NOMO-1 treated with dmso at 0.1 percent for 144 hours (cell line): ENCODE data around the gene FHIT.
"Not testable (repeated sequence)": the region's sequence is repeated elsewhere in the genome, so short reads cannot be mapped to it uniquely, and the experiment has no call there.

Experiments used
- DNase-seq: peaks from one replicate; lab custom pipeline; 2025; ENCODE audit not compliant: unreplicated experiment; lab: John Stamatoyannopoulos, UW

Gene FHIT

DNA sequence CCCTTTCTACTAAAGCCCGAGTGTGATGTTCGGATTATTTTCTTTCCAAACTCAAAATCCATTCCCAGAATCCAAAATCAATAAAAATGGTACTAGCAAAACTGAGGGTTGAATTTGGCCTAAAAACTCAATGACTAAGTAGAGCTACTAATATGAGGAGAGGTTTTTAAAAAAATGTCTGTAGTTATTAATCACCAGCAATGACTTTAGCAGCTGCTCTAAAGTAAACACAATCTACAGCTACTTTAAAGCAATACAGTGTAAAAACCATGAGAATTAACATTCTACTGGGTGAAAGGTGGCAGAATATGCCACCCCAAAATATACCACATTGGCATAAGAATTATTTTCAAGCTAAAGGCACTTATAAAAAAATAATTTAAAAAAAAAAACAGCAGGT lies 23.5 kb downstream of the FHIT start:
- DNase-seq, result no peak

DNA sequence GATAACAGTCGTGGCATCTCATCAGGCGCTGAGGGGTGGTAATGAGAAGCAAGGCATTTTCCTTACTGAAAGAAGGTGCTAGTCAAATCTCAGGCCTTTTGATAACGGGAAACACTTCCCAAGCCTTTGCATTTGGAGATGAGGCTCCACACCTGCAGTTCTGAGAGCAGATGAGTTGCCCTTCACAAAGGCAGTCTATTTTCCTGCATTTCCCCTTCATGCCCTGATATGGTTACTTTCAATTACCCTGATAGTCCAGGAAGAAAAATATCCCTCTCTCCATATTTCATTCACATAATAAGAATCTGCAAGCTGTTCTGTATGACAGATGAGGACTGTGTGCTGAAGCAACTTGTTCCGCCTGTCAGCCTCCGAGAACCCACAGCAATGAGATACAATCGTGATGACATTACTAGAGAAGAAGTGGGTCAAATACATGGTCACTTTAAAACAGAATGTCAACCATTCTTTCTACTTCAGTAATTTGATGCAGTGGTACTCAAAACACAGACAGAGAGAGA lies 25.0 kb downstream of the FHIT start:
- DNase-seq, result no peak

DNA sequence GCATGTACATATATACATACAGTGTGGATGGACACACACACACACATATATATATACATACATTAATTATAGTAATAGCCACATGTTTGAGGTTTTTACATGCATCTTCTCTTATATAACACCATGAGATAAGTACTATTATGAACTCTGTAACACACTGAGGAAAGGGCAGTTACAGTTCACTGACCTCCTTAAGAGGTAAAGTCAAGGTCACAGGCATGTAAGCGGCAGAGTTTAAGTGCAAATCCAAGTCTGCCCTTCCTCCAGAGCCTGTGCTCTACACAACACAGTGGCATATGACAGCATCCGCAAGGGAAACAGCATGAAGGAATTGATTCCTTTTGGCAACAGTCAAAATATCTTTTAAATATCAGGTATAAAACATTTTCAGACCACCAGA lies 26.4 kb downstream of the FHIT start:
- DNase-seq, result no peak

DNA sequence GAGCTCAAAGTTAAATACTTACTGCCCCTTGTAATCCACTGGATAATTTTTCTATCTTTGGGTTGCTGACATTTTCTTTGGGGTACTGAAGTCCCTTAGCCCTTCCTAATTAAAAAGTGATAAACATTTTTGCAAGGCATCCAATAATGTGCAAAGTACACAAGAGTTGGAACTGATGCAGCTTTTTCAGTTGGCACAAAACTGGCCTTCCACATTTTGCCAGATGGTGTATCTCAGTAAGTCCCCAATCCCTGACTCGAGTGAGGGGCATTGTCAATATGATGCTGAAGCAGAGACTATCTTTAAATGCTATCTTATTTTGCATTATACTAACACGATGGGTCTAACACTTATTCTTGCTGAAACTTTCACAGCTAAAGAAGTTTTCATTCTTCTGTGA lies 27.8 kb downstream of the FHIT start:
- no peak for DNase-seq

DNA sequence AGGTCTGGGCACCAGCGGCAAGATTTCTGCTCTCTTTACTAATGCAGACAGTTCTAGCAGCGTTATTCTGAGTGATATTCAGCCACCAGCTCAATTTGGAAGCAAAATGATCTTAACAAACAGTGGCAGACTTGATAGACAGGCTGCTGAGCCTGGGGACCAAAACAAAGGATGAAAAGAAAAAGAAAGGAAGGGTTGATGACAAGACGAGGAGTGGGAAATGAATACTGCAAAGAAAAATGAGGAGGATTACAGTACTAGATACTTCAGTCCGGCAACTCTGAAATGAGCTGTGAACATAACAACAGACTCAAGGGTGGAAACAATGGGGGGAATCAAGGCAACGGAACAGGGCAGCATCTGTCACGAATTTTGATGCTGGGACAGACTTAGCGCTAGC lies 28.8 kb downstream of the FHIT start:
- DNase-seq, result no peak

DNA sequence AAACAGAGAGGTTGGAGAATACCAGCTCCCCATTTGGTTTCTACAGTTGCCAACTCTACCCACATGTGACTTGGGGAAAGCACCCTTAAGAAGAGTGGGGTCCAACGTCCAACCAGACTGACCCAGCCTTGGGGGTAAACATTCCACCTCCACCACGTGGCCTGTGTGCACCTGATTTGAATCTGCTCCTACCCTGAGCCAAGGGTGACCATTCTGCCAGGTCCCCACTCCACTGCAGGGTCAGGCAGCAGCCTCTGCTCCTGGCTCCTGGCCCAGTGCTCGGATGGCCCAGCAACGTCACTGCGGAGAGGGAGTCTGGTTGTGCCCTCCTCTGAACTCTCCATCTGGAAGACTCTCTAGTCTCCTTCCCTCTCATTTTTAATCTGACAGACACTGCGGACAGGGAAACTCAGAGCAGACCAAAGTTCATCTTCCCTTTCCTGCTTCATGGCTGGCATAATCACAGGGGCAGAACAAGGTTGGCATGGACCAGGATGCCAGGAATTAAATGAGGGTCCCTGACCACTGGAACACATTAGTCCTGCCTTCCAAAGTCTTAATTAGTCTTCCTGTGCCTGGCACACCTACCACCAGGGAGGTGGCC lies 29.4 kb downstream of the FHIT start:
- DNase-seq, result no peak

DNA sequence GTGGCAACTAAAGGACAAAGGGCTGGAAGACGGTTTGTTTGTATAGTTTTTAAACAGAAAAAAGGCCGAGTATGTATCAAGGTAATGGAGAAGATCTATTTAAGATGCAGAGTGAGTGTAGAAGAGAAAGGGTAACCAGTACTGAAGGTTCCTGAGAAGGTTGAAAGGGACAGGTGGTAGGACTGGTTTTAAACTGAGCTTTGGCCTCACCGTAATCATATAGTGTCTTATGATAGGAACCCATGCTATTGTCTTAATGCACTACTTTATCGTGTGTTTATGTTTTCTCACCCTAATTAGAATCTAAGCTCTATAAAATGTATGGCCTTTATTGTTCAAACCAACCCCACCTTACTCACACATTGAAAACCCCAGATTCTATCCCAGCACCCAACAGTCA lies 32.7 kb downstream of the FHIT start:
- no peak for DNase-seq

DNA sequence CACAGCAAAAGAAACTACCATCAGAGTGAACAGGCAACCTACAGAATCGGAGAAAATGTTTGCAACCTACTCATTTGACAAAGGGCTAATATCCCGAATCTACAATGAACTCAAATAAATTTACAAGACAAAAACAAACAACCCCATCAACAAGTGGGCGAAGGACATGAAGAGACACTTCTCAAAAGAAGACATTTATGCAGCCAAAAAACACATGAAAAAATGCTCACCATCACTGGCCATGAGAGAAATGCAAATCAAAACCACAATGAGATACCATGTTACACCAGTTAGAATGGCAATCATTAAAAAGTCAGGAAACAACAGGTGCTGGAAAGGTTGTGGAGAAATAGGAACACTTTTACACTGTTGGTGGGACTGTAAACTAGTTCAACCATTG lies 35.1 kb downstream of the FHIT start:
- not testable (repeated sequence) for DNase-seq

DNA sequence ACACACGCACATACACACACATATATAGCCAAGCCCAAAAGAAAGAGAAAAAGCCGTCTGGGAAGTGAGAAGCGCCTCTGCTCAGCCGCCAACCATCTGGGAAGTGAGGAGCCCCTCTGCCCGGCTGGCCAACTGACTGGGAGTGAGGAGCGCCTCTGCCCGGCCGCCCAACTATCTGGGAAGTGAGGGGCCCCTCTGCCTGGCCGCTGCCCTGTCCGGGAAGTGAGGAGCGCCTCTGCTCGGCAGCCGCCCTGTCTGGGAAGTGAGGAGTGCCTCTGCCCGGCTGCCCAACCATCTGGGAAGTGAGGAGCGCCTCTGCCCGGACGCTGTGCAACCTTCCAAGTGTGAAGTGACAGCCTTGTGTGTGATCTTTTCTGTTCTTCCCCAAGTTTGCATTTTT lies 49.2 kb downstream of the FHIT start:
- DNase-seq, result no peak

DNA sequence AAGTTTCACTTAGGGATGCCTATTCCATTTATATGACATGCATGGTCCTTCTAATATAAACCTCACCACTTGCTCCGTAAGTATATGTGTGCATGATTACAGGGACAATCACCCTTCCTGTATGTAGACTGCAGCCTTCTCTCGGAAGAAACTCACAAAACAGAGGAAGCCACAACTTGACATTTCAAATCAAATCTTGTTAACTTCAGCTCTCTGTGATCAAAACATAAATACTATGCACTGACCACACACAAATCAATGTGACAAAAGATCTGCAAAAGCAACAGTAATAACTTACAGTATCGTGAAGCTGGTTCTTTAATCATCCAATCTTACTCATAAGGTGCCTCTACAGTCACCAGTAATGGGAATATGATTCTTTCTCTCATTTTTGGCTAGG lies 50.2 kb downstream of the FHIT start:
- no peak for DNase-seq

DNA sequence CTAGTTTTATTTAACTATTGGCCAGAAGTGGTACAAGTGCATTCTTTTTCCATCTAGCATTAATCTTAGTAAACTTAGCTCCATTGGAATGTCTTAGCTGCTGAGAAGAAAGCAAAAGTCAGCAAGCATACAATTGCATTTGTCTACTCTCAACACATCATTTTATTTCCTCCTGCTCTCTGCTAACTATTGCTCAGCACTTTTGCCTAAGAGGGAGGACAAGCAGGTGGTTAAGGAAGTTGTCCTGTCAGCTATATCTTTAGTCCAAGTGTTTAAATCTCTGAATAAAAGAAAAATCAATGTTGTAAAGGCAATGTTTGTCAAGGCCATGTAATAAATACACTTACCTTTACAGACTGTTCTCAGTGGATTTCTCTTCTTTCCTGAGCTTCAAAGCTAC lies 51.0 kb downstream of the FHIT start:
- no peak for DNase-seq

DNA sequence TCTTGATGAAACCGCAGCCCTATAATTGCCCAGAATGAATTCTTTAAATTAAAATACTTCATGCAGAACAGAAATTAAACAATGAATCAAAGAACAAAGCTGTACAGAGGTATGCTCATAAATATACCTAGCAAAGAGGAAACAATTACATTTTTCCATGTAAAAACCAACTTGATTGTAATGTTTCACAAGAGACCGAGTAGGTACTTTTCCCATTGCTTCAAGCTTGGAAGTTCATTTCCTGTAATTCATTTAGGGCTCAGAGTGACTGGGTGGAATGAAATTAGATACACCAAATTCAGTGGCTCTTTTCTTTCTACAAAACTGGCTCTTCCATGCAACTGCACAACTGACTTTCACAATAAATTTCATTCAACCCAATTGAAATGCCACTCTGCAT lies 51.4 kb downstream of the FHIT start:
- no peak for DNase-seq

DNA sequence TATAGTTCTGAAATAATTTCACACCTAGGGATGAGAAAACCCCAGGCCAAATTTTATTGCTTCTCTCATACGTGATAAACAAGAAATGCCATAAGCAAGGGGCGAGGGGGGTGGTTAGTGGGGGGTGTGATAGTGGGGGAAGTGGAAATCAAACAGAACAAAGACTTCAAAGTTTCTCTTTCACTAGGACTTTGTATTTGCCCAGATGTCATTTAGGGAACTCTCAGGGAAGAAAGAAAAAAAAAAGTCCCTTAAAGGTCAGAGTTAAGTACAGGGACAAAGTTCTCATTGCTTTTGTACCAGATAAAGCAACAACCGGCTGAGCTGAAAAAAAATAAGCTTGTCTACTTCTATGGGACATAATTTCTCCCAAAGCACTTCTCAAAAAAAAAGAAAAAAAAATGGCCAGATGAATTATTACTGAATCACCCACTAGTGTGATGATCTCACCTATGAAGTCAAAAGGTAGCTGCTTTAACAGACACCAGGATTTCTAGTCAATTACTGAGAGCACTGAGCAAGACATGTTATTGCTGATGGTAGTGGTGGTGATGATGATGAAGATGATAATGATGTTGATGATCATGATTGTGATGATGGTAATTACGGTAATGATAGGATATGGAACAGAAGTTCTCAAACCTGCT lies 56.2 kb downstream of the FHIT start:
- no peak for DNase-seq

DNA sequence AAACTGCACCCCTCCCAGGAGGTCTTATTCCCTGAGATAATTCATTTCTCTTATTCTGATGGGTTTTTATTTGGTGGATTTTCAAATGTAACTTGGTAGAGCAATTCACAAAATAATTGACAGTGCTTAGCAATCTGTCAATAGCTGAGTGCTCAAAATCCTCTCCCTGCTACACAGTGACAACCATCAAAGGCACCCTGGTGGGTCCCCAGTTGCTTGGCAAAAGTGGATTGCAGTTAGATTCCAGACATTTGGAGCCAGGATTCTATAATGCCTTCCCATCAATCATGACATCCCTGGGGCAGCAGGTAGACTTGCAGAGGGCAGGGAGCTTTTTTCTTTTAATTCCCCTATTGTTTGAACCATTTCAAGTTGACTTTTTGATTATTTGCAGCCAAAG lies 59.0 kb downstream of the FHIT start:
- no peak for DNase-seq

DNA sequence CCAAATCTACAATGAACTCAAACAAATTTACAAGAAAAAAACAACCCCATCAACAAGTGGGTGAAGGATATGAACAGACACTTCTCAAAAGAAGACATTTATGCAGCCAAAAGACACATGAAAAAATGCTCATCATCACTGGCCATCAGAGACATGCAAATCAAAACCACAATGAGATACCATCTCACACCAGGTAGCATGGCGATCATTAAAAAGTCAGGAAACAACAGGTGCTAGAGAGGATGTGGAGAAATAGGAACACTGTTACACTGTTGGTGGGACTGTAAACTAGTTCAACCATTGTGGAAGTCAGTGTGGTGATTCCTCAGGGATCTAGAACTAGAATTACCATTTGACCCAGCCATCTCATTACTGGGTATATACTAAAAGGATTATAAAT lies 61.0 kb downstream of the FHIT start:
- not testable (repeated sequence) for DNase-seq

DNA sequence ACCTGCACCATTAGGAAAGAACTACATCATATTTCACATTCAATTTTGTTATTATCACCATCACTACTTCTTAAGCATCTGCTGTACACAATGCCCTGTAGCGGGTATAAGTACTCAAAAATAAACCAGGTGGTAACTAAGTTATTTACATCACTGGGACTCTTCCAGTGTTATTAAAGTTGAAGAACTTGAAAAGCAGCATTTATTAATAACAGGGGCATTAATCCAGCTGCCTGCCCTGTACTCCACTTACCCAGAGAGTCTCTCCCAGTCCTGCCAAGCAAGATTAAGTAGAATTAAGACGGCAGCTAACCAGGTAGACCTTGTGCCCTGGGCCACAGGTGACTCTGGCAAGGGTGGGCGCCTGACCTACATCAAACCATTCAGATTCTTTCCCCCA lies 65.2 kb downstream of the FHIT start:
- DNase-seq, result no peak

DNA sequence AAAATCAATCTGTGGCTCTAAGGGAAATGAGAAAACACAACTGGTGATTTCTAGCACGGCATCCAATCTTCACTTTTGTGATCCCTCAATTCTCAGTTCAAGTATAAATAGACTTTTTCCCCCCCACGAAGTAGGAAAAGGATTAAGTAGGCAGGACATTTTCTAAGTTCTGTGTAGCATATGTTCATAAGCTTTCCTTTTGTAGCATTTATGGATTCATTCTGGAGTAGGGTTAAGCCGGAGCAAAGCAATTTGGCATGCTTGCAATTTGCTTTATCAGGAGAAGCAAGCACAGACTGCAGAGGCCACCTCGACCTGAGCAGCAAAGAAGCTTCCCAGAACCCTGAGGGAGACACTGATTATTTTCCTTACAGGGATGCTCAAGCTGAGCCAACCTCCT lies 66.3 kb downstream of the FHIT start:
- no peak for DNase-seq

DNA sequence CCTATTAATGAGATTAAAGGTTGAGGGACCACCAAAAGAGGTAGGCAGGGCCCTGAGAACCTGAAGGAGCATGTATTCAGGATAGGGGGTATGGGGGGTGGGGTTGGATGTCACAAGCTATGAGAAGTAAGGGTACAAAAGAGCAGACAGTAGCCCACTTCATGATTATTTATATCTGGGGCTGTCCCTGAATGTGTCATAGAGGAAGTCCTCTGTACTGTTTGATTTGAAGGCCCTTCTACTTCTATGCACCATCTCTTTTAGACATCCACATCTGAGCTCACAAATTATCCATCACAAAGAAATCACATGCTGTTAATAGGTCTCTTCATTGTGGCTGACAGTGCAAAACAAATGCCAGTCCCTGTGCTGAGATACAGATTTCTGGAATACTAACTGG lies 68.6 kb downstream of the FHIT start:
- DNase-seq, result no peak

DNA sequence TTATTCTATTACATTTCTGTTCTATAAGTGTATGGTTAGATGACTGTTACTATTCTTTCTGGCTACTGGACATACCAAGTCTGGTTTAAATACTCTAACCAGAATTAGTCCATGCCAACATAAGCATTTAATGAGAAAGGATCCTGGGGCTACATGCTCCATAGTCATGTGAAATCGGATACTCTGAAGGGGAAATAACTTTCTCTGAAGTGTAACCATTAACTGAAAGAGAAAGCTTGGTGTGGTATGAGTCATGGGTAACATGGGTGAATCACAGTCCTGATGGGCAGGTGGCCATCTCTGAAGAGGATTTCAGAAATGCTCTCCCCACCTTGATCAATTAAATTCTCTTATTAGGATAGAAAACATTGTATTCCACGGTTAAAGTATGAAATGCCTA lies 69.4 kb downstream of the FHIT start:
- DNase-seq, result no peak

DNA sequence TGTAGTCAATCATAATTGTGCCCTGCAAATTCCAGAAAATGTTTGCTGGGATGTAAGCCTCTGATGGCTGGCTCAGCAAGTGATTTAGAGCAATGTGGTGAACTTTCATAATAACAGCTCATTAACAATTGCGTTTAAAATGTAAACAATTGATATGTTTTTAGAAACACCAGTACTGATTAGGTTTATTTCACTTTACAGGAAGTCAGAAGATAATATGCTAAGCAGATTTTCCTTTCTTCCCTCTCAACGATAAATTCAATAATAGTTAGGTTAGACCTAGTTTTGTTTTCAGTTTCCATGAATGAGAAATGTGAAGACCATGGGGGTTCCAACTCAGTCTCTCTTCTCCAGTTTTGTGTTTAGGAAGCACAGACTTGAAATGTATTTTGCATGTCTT lies 71.0 kb downstream of the FHIT start:
- no peak for DNase-seq

DNA sequence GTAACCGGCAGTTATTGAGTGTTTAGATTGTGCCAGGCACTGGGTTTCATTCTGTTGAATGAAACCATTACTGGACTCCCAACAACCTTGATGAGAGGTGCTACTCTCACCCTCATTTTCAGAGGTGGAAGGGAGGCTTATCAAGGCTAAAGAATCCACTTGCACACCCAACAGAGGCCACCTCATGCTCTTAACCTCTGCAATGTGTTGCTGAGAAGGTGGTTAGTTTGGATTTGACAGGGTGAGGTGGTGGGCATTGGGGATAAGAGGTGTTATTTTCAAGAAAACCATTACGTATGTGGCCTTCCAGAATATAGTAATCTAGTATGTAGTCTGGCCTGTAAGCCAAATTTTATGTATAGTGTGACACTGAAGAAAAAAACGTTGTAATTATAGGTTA lies 73.1 kb downstream of the FHIT start:
- DNase-seq, result no peak

DNA sequence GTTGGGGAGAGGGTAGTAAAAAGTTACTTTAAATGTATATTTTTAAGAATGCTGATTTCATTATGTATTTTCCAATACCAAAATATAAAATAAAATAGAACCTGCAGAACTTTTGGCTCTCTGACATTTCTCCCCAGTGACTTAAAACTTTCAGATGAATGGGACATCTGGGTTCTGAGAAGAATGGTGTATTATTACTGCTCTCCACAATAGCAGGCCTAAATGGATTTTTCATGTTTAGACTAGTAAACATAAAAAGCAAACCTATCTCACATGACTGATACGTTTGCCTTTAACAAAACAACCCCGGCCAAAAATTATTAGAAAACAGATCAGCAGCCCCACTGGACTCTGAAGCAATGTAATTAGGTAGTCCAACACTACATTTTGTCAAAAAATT lies 73.8 kb downstream of the FHIT start:
- no peak for DNase-seq

DNA sequence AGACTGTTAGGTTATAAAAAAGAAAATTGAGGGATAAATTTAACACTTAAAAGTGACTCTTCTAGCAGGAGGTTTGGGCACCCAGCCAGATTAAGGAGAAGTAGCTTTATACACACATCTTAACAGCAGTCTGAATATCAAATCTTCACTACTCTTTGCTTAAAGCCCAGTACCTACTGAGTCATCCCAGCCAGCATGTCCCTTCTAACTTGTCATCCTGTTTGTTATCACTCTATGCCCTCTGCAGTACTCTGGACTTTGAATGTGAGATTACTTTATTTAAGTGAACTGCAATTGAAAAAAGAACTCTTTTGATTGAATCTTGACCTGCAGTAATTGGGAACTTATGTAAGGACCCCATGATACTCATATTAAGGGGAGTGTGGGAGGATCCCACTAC lies 77.6 kb downstream of the FHIT start:
- DNase-seq, result no peak
